Measurements from ENCODE around the gene UFC1.

DNA sequence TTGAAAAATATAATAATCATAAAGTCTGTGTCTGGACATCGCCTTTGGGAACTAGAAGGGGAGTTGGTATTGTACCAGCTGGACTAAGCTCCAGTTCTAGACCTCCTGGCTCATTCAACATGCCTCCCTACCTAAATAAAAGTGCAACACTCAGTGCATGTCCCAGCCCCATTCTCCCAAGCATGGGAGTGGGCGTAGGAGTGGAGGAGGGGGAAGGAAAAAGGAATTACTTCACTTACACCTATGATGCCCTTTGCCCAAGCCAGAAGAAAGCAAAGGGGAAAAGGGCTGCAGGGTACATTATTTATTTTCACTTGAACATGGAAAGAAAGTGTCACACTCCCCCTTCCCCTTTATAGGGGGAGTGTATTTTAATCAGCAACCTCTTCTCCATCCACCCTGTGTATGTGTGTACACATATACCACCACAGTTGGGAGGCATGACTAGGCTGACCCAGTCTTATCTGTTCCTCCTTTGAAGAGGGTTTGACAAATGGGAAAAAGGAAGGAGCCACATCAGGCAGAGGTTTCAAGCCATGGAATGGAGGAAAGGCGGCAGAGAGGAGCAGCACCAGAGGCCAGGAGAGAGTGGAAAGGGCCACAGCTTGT is 32.6 kb upstream of the UFC1 start:
- TF ChIP-seq, protein P1, sequence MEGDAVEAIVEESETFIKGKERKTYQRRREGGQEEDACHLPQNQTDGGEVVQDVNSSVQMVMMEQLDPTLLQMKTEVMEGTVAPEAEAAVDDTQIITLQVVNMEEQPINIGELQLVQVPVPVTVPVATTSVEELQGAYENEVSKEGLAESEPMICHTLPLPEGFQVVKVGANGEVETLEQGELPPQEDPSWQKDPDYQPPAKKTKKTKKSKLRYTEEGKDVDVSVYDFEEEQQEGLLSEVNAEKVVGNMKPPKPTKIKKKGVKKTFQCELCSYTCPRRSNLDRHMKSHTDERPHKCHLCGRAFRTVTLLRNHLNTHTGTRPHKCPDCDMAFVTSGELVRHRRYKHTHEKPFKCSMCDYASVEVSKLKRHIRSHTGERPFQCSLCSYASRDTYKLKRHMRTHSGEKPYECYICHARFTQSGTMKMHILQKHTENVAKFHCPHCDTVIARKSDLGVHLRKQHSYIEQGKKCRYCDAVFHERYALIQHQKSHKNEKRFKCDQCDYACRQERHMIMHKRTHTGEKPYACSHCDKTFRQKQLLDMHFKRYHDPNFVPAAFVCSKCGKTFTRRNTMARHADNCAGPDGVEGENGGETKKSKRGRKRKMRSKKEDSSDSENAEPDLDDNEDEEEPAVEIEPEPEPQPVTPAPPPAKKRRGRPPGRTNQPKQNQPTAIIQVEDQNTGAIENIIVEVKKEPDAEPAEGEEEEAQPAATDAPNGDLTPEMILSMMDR (IDR thresholded peaks at IDR 0.05) = no peak
- TF ChIP-seq POLR2A (IDR thresholded peaks at IDR 0.05) = no peak

Data from tibial nerve (tissue), 3 donors.